Measurements from ENCODE around the gene PARVG. TPM values are rescaled to one million over a fixed set of nuclear protein-coding genes. Genes with fewer than 3 reads are reported as not detected.

PARVG gene
- total RNA-seq, 1 experiment from 2014 or later = not detected

DNA sequence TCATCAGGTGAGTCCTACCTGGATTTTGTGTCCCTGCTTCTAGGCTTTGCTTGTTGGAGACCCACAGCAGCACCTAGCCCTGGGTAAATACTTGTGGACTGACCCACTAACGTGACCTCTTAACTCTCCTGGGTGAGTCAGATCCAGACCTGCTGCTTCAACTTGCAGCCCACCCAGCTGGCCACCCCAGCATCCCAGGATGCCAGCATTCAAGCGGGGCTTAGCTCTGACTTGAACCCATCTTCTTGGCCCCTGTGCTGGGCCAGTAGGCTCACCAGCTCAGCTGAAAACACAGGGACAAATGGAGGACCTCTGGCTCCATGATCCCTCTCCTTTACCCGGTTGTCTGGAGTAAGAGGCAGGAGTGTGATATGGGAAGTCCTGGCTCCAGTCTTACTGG lies 33.5 kb downstream of the PARVG start:
- BruUV-seq (replicated peaks) = no TSS peak
- DNase-seq (no peak), ATAC-seq (no peak)
- no peak overlapping the region for H3K4me2 ChIP-seq (ENCODE audit: low read length)
- no peaks in the 10 kb centered on the region for H3K9me3 ChIP-seq (ENCODE audit: low read length)
- H3F3A ChIP-seq (ENCODE audit: low read length, unreplicated experiment) = no peaks in the 10 kb centered on the region
- CTCF ChIA-PET = no interaction called here
- no peaks in the 10 kb centered on the region for H3K36me3 ChIP-seq (ENCODE audit: low read depth, low read length)
- TF ChIP-seq EZH2phosphoT487 (IDR thresholded peaks at IDR 0.05; ENCODE audit: borderline replicate concordance, low read length) = no peak
- H2AFZ ChIP-seq (ENCODE audit: low read length) = no peak overlapping the region
- no peaks in the 10 kb centered on the region for H3K4me1 ChIP-seq (ENCODE audit: insufficient read depth, low read length)
- peaks cover 10% of the 10 kb centered on the region for H3K27me3 ChIP-seq (ENCODE audit: low read length)
- POLR2A ChIA-PET (ENCODE audit: unreplicated experiment) = no interaction called here
- no peaks in the 10 kb centered on the region for H3K79me2 ChIP-seq (ENCODE audit: low read length)
- H4K20me1 ChIP-seq (ENCODE audit: low read length) = no peaks in the 10 kb centered on the region
- intact Hi-C loops (cut with micrococcal nuclease) = no loop called here
- no peak overlapping the region for H3K9ac ChIP-seq (ENCODE audit: low read length)
- H3K4me3 ChIP-seq (ENCODE audit: low read length) = no peak overlapping the region
- H3K27ac ChIP-seq (ENCODE audit: low read length) = no peak overlapping the region
- H3K9me2 ChIP-seq (replicated peaks; ENCODE audit: low read length) = no peaks in the 10 kb centered on the region

DNA sequence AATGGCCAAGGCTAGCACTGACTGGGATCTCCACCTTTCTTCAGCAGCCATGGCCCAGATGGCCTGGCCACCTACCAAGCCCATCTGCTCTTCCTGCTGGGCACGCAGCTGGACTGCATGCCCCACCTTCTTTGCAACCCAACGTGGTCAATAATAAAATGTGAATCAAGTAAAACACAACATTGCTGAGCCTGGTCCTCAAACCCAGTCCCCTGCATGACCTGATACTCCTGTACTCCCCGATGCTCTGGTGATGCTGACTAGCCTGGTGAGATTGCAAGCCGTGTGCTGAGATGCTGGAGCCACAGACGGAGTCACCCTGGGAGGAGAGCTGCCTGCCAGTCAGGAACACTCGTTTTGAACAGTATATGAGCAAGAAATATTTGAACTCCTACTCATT lies 34.0 kb downstream of the PARVG start:
- intact Hi-C loops (cut with micrococcal nuclease) = no loop called here
- DNase-seq = no peak
- CTCF ChIA-PET = no interaction called here

DNA sequence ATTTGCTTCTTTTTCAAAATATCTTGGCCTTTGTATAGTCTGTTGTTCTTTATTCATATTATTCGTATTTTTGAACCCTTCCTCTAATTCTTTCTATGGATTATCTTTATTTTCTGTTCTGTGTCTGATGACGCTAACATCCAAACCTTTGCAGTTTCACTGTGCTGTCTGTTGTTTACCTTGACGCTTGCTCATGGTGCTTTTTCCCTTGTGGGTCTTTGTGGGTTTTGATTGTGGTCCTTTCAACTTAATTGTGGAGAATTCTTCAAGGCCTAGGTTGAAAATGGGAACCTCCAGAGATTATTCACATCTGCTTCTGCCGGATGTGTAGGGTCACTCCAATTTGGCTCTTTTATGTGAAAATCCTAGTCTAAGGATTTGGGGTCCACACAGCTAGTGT lies 34.6 kb downstream of the PARVG start:
- ATAC-seq (no peak), DNase-seq (no peak)
- TF ChIP-seq EZH2 (IDR thresholded peaks at IDR 0.05; ENCODE audit: low read length, unreplicated experiment) = no peak
- no peak for TF ChIP-seq EZH2phosphoT487 (IDR thresholded peaks at IDR 0.05; ENCODE audit: borderline replicate concordance, low read length)
- TF ChIP-seq, protein P1, sequence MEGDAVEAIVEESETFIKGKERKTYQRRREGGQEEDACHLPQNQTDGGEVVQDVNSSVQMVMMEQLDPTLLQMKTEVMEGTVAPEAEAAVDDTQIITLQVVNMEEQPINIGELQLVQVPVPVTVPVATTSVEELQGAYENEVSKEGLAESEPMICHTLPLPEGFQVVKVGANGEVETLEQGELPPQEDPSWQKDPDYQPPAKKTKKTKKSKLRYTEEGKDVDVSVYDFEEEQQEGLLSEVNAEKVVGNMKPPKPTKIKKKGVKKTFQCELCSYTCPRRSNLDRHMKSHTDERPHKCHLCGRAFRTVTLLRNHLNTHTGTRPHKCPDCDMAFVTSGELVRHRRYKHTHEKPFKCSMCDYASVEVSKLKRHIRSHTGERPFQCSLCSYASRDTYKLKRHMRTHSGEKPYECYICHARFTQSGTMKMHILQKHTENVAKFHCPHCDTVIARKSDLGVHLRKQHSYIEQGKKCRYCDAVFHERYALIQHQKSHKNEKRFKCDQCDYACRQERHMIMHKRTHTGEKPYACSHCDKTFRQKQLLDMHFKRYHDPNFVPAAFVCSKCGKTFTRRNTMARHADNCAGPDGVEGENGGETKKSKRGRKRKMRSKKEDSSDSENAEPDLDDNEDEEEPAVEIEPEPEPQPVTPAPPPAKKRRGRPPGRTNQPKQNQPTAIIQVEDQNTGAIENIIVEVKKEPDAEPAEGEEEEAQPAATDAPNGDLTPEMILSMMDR (conservative IDR thresholded peaks at IDR 0.05; ENCODE audit: low read depth, low read length) = no peak
- H3K9me2 ChIP-seq (replicated peaks; ENCODE audit: low read length) = no peaks in the 10 kb centered on the region
- no TSS peak for BruUV-seq (replicated peaks)
- intact Hi-C loops (cut with micrococcal nuclease) = no loop called here
- no peaks in the 10 kb centered on the region for H3F3A ChIP-seq (ENCODE audit: low read length, unreplicated experiment)
- H4K20me1 ChIP-seq (ENCODE audit: low read length) = no peaks in the 10 kb centered on the region
- CTCF ChIA-PET = no interaction called here
- no peak overlapping the region for H3K4me3 ChIP-seq (ENCODE audit: low read length)
- H2AFZ ChIP-seq (ENCODE audit: low read length) = no peak overlapping the region
- no peaks in the 10 kb centered on the region for H3K9me3 ChIP-seq (ENCODE audit: low read length)
- no peak overlapping the region for H3K27ac ChIP-seq (ENCODE audit: low read length)
- POLR2A ChIA-PET (ENCODE audit: unreplicated experiment) = no interaction called here
- no peak overlapping the region for H3K4me2 ChIP-seq (ENCODE audit: low read length)
- no peak overlapping the region for H3K9ac ChIP-seq (ENCODE audit: low read length)
- 0 out of 2 replicates have a peak, but pooled peaks cover 1% of the 10 kb centered on the region for H3K27me3 ChIP-seq (ENCODE audit: low read length)
- H3K36me3 ChIP-seq (ENCODE audit: low read depth, low read length) = no peaks in the 10 kb centered on the region
- H3K79me2 ChIP-seq (ENCODE audit: low read length) = no peaks in the 10 kb centered on the region
- H3K4me1 ChIP-seq (ENCODE audit: insufficient read depth, low read length) = no peaks in the 10 kb centered on the region

More for the DNA sequence above, 34.0 kb downstream of the PARVG start:
- Histone ChIP-seq H3K36me3 (ENCODE audit: low read depth, low read length) (no peaks in the 10 kb centered on the region), H3K4me2 (ENCODE audit: low read length) (no peak overlapping the region), H3K9ac (ENCODE audit: low read length) (no peak overlapping the region), H3K4me1 (ENCODE audit: insufficient read depth, low read length) (no peaks in the 10 kb centered on the region), H4K20me1 (ENCODE audit: low read length) (no peaks in the 10 kb centered on the region), H3F3A (ENCODE audit: low read length, unreplicated experiment) (no peaks in the 10 kb centered on the region), H3K9me2 (replicated peaks; ENCODE audit: low read length) (no peaks in the 10 kb centered on the region), H3K27ac (ENCODE audit: low read length) (no peak overlapping the region), H3K79me2 (ENCODE audit: low read length) (no peaks in the 10 kb centered on the region), H2AFZ (ENCODE audit: low read length) (no peak overlapping the region), H3K9me3 (ENCODE audit: low read length) (no peaks in the 10 kb centered on the region), H3K4me3 (ENCODE audit: low read length) (no peak overlapping the region), H3K27me3 (ENCODE audit: low read length) (peaks cover 6% of the 10 kb centered on the region)
- BruUV-seq (replicated peaks) = no TSS peak
- no peak for ATAC-seq
- POLR2A ChIA-PET (ENCODE audit: unreplicated experiment) = no interaction called here
- TF ChIP-seq EZH2 (IDR thresholded peaks at IDR 0.05; ENCODE audit: low read length, unreplicated experiment) (no peak), EZH2phosphoT487 (IDR thresholded peaks at IDR 0.05; ENCODE audit: borderline replicate concordance, low read length) (no peak)
- TF ChIP-seq, protein P1 (conservative IDR thresholded peaks at IDR 0.05; ENCODE audit: low read depth, low read length) = no peak
